Esophagus squamous epithelium (tissue), 4 donors: ENCODE data around the gene PKP1.

ENCODE experiments used
- POLR2A ChIP-seq, 4 donors: fragments of 450-650 bp; IDR thresholded peaks; one replicate each; pipeline ENCODE4 v1.6.1; 2017; ENCODE audit warnings: antibody characterized with exemption in 4 of 4, mild to moderate bottlenecking in 4 of 4, moderate library complexity in 3 of 4
- TF ChIP-seq, protein P1 (sequence below), 6 experiments: fragments of 450-650 bp in 4 of 6; fragments of 200-600 bp in 2 of 6; sonication (generic) in 2 of 6; IDR thresholded peaks; one replicate each; pipeline ENCODE4 v1.5.1; 2016 to 2019; ENCODE audit warnings: antibody characterized with exemption in 6 of 6, mild to moderate bottlenecking in 4 of 6, moderate library complexity in 4 of 6

DNA sequence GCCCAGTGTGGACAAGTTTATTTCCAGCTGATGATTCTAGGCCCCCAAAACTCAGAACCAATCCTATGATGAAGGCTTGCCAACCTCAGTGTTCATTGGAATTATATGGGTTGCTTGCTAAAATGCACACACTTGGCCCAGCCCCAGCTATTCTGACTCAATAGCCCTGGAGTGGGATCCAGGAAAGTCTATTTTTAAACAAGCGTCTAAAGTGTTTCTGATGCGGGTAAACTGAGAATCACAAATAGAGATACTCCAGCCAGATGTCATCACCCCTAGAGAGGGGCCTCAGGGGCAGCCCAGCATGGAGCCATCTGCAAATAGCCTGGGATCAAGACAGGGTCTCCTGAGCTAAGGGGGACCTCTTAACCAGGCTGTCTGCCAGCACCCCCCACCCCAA, 46.0 kb downstream of the PKP1 start:
- no peak for TF ChIP-seq POLR2A (IDR thresholded peaks at IDR 0.05)
- TF ChIP-seq, protein P1, sequence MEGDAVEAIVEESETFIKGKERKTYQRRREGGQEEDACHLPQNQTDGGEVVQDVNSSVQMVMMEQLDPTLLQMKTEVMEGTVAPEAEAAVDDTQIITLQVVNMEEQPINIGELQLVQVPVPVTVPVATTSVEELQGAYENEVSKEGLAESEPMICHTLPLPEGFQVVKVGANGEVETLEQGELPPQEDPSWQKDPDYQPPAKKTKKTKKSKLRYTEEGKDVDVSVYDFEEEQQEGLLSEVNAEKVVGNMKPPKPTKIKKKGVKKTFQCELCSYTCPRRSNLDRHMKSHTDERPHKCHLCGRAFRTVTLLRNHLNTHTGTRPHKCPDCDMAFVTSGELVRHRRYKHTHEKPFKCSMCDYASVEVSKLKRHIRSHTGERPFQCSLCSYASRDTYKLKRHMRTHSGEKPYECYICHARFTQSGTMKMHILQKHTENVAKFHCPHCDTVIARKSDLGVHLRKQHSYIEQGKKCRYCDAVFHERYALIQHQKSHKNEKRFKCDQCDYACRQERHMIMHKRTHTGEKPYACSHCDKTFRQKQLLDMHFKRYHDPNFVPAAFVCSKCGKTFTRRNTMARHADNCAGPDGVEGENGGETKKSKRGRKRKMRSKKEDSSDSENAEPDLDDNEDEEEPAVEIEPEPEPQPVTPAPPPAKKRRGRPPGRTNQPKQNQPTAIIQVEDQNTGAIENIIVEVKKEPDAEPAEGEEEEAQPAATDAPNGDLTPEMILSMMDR (IDR thresholded peaks at IDR 0.05): no peak
